HL-60 (cell line): ENCODE results near the gene TCFL5.

Source experiments
- CTCF ChIP-seq: IDR thresholded peaks from one replicate; pipeline ENCODE4 v1.5.1; 2011; ENCODE audit warnings: low read length, control low read depth, inconsistent platforms; ENCODE audit not compliant: insufficient read depth
- GABPA ChIP-seq: IDR thresholded peaks from 2 replicates; pipeline ENCODE4 v1.6.1; 2012; ENCODE audit warnings: low read depth
- SPI1 ChIP-seq: IDR thresholded peaks from 2 replicates; pipeline ENCODE4 v1.6.1; 2012; ENCODE audit warnings: low read depth, mild to moderate bottlenecking, borderline replicate concordance
- TF ChIP-seq, protein P1 (sequence below): IDR thresholded peaks from 2 replicates; pipeline ENCODE4 v1.6.1; 2012; ENCODE audit warnings: low read depth; ENCODE audit not compliant: insufficient replicate concordance

- no peak for TF ChIP-seq GABPA
- TF ChIP-seq CTCF = no peak
- TF ChIP-seq, protein P1, sequence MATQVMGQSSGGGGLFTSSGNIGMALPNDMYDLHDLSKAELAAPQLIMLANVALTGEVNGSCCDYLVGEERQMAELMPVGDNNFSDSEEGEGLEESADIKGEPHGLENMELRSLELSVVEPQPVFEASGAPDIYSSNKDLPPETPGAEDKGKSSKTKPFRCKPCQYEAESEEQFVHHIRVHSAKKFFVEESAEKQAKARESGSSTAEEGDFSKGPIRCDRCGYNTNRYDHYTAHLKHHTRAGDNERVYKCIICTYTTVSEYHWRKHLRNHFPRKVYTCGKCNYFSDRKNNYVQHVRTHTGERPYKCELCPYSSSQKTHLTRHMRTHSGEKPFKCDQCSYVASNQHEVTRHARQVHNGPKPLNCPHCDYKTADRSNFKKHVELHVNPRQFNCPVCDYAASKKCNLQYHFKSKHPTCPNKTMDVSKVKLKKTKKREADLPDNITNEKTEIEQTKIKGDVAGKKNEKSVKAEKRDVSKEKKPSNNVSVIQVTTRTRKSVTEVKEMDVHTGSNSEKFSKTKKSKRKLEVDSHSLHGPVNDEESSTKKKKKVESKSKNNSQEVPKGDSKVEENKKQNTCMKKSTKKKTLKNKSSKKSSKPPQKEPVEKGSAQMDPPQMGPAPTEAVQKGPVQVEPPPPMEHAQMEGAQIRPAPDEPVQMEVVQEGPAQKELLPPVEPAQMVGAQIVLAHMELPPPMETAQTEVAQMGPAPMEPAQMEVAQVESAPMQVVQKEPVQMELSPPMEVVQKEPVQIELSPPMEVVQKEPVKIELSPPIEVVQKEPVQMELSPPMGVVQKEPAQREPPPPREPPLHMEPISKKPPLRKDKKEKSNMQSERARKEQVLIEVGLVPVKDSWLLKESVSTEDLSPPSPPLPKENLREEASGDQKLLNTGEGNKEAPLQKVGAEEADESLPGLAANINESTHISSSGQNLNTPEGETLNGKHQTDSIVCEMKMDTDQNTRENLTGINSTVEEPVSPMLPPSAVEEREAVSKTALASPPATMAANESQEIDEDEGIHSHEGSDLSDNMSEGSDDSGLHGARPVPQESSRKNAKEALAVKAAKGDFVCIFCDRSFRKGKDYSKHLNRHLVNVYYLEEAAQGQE = no peak
- no peak for TF ChIP-seq SPI1
Measured at GRCh38 chr20:62876902-62877816, 15.5 kb upstream of the TCFL5 start.
